GM19240 (cell line): Measurements from ENCODE around the gene USP8.
"Not testable (repeated sequence)": the region's sequence is repeated elsewhere in the genome, so short reads cannot be mapped to it uniquely, and the experiment has no call there.

ENCODE experiments used
- DNase-seq: peaks from one replicate; pipeline ENCODE4 v3.0.0; 2011; ENCODE audit warnings: low spot score; ENCODE audit not compliant: insufficient read length

USP8 gene

GRCh38 chr15:50440932-50441331, 16.7 kb downstream of the USP8 start:
- DNase-seq, result no peak

DNA sequence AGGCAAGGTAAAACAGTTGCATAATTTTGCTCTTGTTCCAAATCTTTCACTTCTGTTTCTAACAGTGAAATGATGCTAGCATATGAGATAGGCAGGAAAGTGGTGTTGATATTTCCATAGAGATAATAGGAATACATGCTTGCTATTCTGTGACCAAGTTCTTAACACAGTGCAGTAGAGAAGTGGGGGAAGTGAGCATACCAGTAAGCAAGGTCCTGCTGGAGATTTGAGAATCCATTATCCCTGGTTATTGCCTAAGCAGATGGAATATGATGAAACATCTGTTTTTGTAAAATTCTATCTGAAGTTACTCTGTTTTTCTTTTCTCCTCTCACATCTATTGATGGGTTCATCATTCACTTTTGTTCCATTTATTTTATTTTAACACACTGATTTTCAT, 28.7 kb downstream of the USP8 start:
- no peak for DNase-seq

GRCh38 chr15:50458348-50459112, 34.3 kb downstream of the USP8 start:
- no peak for DNase-seq

DNA sequence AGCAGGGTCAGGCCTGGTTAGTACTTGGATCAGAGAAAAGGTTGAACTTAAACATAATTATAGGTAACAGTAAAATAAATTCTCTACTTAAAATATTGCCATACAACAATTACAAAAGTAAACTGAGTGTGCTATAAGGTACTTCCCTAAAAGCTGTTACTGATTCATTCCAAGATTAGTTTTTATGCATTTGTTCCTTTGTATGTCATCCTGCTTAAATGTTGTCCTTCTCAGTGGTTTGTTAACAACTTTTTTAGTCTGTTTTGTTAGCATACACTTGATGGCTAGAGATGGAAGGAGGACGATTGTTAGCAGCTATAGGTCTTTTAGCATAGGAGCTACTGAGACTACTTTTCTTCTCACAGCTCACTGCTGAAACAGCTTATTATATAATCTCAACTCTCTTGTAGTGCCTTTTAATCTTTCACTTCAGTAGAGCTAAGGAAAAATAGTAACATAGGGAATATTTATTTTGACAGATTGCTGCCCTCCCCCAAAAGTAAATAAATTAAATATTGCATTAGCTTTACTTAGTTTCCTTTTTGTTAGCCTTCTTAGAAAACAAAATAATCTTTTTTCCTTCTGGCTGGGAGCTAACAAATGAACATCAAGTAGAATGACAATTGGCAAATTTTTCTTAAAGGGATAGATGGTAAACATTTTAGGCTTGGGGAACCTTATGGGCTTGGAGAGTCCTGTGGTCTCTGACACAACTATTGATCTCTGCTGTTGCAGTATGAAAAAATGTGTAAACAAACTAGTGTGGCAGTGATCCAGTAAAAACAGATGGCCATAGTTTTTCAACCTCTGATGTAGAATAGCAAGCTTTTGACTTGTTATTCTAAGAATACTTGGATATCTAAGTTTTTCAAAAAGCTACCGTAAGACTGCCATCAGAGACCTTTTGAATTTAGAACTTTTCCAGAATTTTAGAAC, 39.5 kb downstream of the USP8 start:
- DNase-seq, result no peak

GRCh38 chr15:50471072-50471471, 46.9 kb downstream of the USP8 start:
- no peak for DNase-seq

DNA sequence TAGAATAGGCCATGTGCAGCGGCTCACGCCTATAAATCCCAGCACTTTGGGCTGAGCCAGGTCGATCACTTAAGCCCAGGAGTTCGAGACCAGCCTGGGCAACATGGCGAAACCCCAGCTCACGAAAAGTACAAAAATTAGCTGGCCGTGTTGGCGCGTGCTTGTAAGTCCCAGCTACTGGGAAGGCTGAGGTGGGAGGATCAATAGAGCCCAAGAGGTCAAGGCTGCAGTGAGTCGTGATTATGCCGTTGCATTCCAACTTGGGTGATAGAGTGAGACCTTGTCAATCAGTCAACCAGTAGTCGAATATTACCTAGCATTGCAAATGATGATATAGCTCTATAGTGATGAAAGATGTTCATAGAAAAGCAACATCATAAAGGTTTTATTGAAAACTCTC, 51.9 kb downstream of the USP8 start:
- no peak for DNase-seq

GRCh38 chr15:50484781-50485180, 60.6 kb downstream of the USP8 start:
- no peak for DNase-seq

DNA sequence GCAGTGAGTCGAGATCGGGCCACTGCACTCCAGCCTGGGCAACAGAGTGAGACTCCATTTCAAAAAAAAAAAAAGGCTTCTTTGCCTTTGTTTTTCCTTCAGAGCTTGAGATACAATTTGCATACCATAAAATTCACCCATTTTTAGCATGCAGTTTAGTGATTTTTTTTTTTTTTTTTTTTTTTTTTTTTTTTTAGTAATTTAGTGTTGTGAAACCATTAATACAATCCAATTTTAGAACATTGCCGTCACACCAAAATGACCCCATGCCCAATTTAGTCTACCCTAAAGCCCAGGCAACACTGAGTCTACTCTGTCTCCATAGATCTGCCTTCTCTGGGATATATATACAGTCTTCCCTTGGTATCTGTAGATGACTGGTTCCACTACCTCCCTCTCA, 61.2 kb downstream of the USP8 start:
- DNase-seq, result no peak

- DNase-seq, result no peak
Observed at GRCh38 chr15:50487287-50487686, 63.1 kb downstream of the USP8 start.

- no peak for DNase-seq
Observed at GRCh38 chr15:50493625-50494024, 69.4 kb downstream of the USP8 start.

DNA sequence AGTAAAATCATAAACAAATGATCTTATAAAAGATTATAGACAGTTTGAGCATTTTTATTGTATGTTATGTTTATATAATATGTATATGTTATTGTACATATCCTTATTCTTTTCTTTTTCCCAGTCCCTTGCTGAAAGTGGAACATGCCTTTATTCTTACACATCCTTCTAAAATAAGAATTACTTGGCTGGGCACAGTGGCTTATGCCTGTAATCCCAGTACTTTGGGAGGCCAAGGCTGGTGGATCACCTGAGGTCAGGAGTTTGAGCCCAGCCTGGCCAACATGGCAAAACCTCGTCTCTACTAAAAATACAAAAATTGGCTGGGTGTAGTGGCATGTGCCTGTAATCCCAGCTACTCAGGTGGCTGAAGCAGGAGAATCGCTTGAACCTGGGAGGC, 70.3 kb downstream of the USP8 start:
- DNase-seq, result not testable (repeated sequence)

GRCh38 chr15:50496692-50497091, 72.5 kb downstream of the USP8 start:
- DNase-seq, result no peak

DNA sequence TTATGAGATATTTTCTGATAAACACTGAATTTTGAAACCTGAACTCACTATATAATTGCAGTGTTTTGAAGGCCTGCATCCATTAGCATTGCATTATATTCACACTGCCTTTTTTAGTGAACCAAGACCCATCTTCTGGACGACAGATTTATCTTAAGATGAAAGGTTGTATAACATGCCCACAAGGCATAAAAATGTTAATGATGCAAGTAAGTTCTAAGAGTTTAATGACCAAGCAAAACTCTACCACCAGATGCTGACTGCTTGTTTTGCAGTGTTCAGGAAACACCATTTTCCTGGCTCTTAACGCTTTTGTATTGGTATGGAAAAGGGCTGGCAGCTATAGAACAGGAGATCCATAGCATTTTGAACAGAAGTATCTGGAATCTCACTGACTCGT, 76.1 kb downstream of the USP8 start:
- no peak for DNase-seq

- no peak for DNase-seq
Observed at GRCh38 chr15:50501815-50502214, 77.6 kb downstream of the USP8 start.

GRCh38 chr15:50503144-50503543, 78.9 kb downstream of the USP8 start:
- no peak for DNase-seq

GRCh38 chr15:50505656-50506055, 81.5 kb downstream of the USP8 start:
- DNase-seq, result not testable (repeated sequence)

DNA sequence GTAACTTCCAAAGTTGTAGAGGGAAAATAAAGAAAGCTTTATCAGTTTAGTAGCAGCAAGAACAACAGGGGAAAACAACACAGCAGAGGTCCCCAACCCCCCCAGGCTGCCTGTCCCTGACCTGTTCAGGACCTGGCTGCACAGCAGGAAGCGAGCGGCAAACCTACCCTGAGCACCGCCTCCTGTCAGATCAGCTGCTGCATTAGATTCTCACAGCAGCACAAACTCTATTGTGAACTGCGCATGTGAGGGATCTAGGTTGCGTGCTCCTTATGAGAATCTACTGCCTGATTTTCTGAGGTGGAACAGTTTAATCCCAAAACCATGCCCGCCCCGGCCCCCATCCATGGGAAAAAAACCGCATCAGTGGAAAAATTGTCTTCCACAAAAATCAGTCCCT, 81.9 kb downstream of the USP8 start:
- no peak for DNase-seq

DNA sequence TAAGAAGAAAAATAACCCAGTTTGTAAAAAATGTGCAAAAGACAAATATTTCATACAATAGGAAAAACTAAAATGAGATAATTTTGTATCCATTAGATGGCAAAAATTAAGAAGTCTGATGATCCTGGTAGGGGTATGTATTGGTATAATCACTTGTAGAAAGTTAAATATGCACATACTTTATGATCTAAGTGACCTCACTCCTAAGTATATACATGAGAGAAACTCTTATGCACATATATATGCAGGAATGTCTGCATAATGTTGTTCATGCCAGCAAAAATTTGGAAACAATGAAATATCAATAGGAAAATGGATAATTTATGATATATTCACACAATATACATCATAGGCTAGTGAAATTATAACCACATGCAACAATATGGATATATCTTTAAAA, 88.8 kb downstream of the USP8 start:
- no peak for DNase-seq

DNA sequence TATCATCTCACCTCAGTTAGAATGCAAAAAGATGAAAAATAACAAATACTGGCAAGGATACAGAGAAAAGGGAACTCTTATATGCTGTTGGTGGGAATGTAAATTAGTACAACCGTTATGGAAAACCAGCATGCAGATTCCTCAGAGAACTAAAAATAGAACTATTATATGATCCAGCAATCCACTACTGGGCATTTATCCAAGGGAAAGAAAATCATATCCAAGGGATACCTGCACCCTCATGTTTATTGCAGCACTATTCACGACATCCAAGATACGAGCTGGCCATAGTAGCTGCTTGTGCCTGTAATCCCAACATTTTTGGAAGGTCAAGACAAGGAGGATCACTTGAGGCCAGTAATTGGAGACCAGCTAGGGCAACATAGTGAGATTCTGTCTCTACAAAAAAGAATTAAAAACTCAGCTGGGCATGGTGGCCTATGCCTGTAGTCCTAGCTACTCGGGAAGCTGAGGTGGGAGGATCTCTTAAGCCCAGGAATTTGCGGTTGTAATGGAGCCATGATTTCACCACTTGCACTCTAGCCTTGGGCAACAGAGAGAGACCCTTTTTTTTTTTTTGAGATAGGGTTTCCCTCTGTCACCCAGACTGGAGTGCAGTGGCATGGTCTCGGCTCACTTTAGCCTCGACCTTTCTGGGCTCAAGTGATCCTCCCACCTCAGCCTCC, 95.7 kb downstream of the USP8 start:
- DNase-seq, result no peak

- no peak for DNase-seq
Observed at GRCh38 chr15:50523851-50524251, 99.6 kb downstream of the USP8 start.

DNA sequence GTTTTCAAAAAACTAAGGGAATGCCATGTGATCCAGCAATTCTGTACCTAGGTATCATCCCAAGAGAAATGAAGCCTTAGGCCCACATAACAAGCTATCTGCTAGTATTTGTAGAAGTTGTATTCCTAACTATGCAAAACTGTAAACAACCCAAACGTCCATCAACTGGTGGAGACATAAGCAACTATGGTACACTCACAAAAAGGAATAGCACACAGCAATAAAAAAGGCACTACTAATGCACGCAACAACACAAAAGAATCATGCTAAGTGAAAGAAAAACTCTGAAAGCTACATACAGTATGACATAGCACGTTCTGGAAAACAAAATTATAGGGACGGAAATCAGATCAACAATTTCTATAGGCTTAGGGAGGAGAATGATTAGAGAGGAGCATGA, 107.0 kb downstream of the USP8 start:
- no peak for DNase-seq

- DNase-seq, result no peak
Observed at GRCh38 chr15:50531766-50532165, 107.6 kb downstream of the USP8 start.
